GM12872 (cell line): ENCODE measurements around the gene MAP4K2.

Experiments
- TF ChIP-seq, protein P1 (sequence below): IDR thresholded peaks from 3 replicates; pipeline ENCODE4 v1.5.1; 2011; ENCODE audit warnings: low read depth, mild to moderate bottlenecking, low read length, moderate library complexity; ENCODE audit not compliant: insufficient read depth

Gene MAP4K2

DNA sequence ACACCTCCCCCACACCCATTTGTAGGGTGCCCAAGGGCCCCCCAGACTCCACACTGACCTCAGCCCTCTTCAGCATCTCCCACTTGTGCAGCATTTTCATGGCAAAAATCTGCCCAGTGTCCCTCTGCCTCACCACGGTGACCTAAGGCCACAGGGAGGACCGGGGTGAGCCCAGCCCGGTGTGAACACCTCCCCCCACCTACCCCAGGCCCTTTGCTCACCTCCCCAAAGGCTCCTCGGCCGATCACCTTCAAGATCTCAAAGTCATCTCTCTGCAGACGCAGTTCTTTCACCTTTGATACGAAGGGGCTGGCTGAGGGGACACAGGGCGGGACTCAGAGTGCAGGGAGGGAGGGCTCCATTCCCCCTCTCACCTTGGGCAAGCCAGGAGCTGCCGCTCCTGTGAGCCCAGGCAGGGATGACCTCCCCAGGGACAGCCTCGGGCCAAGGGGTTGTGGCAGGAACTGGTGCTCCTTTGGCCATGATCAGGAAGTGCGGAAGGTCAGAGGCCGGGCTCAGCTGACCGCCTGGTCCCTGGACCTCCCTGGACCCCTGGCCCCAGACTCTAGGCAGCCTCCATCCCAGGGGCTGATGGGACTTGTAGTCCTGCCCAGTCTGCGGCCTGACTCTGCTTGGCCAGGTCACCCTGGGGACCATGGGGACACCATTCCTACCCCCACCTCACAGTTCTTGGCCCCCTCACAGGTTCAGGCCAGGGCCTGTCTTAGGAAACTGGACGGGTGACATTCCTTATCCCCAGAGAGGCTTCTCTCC is 38.8 kb upstream of the MAP4K2 start:
- TF ChIP-seq, protein P1, sequence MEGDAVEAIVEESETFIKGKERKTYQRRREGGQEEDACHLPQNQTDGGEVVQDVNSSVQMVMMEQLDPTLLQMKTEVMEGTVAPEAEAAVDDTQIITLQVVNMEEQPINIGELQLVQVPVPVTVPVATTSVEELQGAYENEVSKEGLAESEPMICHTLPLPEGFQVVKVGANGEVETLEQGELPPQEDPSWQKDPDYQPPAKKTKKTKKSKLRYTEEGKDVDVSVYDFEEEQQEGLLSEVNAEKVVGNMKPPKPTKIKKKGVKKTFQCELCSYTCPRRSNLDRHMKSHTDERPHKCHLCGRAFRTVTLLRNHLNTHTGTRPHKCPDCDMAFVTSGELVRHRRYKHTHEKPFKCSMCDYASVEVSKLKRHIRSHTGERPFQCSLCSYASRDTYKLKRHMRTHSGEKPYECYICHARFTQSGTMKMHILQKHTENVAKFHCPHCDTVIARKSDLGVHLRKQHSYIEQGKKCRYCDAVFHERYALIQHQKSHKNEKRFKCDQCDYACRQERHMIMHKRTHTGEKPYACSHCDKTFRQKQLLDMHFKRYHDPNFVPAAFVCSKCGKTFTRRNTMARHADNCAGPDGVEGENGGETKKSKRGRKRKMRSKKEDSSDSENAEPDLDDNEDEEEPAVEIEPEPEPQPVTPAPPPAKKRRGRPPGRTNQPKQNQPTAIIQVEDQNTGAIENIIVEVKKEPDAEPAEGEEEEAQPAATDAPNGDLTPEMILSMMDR: no peak

DNA sequence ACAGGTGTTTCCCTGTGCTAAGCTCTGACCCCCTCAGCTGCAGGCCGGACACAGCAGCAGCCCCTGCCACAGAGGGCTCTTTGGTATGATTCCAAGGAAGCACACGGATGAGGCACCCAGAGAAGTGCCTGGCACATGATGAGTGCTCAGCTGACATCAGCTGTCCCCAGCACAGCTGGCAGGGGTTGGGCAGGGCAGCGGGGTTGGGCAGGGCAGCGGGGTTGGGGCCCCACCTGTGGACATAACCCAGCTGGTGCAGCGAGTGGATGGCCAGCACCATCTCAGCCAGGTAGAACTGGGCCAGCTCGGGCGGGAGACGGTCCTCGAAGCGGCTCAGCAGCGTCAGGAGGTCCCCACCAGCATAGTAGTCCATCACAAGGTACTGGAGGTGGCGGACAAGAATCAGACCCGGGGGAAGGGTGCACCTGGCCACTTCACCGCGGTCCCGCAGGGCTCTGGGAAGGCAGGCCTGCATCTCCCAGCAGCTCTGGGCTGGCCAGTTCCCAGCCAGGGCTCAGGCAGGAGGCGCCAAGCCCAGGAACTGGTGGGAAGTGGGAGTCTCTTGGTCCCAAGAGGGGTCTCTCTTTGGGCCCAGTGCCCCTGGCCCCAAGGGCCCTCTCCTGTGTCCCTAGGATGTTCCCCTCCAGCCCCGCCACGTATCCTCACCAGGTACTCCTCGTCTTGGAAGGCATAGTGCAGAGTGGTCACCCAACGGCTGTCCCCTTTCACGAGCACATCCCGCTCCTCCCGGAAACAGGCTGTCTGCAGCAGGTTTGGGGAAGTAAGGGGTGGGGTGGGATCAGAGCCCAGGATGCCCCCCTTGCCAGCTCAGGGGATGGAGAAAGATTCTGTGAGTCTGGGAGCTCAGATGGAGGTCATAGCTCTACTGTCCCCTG is 37.1 kb upstream of the MAP4K2 start:
- TF ChIP-seq, protein P1: no peak

DNA sequence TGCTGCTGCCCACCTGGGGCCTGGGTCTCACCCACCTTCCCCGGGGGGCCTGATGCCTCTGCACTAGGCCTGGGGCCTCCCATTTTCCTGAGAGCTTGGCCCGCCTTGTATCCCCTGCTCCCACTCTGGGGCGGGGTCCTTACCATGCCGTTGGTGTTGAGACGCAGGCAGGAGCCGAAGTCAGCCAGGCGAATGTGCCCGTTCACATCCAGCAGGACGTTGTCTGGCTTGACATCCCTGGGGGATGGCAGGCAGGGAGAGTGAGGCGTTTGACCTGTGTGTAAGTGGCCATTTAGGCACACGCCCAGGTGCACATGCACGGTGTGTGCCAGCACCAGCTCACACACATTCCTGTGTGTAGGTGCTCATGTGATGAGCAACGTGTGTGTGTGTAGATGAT is 36.3 kb upstream of the MAP4K2 start:
- TF ChIP-seq, protein P1: no peak

DNA sequence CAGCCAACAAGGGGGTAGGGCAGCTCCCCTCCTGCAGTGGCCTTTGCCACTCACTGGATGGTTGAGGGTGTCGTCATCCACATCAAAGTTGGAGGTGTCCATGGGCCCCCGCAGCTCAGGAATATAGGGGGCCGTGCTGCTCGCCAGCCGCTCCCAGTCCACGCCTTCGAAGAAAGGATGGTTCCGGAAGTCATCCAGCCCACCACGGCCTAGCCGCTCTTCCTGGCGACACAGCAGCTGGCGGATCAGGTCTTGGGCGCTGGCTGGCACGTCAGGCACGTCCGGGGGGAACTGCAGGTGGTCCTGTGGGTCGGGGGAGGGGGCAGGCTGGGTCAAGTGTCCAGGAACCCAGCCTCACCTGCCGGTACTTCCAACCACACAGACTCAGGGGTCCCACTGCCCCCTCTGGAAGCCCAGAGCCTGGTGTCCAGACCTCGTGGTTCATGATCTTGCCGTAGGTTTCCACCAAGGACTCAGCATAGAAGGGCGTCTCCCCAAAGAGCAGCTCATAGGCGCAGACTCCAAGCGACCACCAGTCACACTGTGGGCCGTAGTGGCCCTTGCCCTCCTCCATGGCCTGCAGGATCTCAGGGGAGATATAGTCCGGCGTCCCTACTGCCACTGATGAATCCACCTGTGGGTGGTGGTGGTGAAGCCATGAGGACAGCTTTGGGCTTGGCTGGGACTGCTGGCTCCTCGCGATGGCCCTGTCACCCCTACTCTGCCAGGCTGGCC is 35.8 kb upstream of the MAP4K2 start:
- TF ChIP-seq, protein P1: no peak

DNA sequence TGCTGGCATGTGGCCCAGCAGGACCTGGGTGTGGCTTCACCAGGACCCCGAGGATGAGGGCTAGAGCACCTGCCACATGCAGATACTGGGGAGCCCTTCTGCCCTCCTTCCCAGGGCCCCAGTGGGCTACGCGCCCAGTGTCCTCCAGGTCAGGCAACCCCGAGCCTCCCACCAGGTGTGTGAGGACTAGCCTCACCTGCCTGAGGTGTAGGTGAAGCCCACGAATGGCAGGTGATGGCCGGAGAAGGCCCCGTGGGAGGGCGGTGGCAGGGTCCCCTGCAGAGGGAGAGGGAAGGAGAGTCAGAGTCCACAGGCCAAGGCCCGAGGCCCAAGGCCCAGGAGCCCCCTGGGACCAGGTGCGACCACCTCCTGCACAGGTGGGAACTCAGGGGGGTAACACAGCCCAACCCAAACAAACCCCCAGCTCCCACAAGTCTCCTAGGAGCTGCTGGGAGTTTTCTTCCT is 34.9 kb upstream of the MAP4K2 start:
- TF ChIP-seq, protein P1: no peak

DNA sequence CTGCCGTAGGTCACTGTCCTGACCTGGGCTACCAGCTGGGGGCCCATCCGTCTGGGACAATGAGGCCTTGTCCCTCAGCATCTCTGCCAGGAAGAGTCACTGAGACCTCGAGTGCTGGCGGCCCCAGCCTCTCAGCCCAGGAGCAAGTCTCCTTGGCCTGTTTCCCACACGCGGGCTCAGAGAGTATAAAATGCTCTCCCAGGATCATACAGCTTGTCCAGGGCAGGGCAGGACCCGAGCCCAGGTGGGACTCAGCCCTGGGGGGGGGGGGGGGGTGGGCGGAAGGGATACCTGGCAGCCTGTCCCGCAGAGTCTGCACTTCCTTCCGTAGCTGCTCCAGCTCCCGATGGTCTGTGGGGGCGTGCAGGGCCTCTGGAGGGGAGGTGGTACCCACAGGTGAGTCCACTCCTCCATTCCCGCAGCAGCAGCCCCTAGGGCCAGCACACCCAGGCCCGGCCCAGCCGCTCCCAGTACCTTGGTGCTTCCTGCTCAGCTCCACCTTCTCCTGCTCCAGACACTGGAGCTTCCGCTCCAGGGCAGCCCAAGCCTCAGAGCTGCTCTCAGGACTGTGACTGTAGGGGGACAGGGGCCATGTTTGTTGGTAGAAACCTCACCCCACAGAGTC is 33.5 kb upstream of the MAP4K2 start:
- TF ChIP-seq, protein P1: no peak
